ENCODE measurements around the gene SYT15B.
"Not testable (repeated sequence)": the region's sequence is repeated elsewhere in the genome, so short reads cannot be mapped to it uniquely, and the experiment has no call there.

The SYT15B gene

DNA sequence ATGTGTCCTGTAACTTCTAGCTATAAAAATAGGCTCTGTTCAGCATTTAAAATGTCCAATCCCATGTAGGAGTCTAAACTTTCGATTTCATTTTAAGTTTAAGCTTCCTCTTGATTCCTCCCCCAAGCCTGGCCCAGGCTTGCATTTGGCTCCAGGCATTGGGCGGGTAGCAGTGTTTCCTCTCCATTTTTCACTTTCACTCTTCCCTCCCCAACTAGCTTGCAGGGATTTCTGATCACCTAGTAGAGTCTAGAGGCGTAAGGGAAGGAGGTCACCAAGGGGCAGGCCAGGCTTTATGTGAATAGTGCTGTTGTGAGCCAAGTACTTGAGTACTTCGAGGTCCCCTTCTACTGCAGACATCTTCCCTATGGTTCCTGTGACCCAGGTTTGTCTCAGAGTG is 18.5 kb downstream of the SYT15B start:
- DNase-seq; H3K27me3 ChIP-seq (ENCODE audit: control insufficient read depth in 1 of 2, insufficient read depth in 1 of 2, low read length in 2 of 2); H2AK5ac ChIP-seq (ENCODE audit: low read length, severe bottlenecking); H2BK120ac ChIP-seq (ENCODE audit: low read depth, low read length); H3K23ac ChIP-seq (ENCODE audit: low read length in 2 of 2); H3K27ac ChIP-seq (ENCODE audit: low read length, poor library complexity, severe bottlenecking); H3K14ac ChIP-seq (ENCODE audit: low read length in 2 of 2); H2BK15ac ChIP-seq (ENCODE audit: low read depth, poor library complexity, severe bottlenecking); H3K4me1 ChIP-seq (ENCODE audit: control insufficient read depth, insufficient read depth, low read depth, low read length); H3K79me1 ChIP-seq (replicated peaks; ENCODE audit: low read length, poor library complexity, severe bottlenecking); H3K4ac ChIP-seq (ENCODE audit: low read depth in 1 of 2, low read length in 2 of 2); H2BK5ac ChIP-seq (ENCODE audit: low read depth, low read length, poor library complexity, severe bottlenecking); H4K91ac ChIP-seq (ENCODE audit: low read length); H2BK12ac ChIP-seq (ENCODE audit: low read length in 2 of 2); H3K18ac ChIP-seq (ENCODE audit: low read depth in 1 of 2, low read length in 2 of 2); H3K4me2 ChIP-seq (ENCODE audit: low read length, poor library complexity, severe bottlenecking); H3K36me3 ChIP-seq (ENCODE audit: control insufficient read depth in 1 of 2, insufficient read depth in 2 of 2, low read depth in 1 of 2, low read length in 2 of 2); H4K8ac ChIP-seq (ENCODE audit: low read length); H3K9ac ChIP-seq (ENCODE audit: low read length); H2AFZ ChIP-seq (ENCODE audit: low read depth, low read length); H3K4me3 ChIP-seq (ENCODE audit: insufficient read depth in 1 of 2, low read depth in 1 of 2, low read length in 2 of 2); H3K9me3 ChIP-seq (ENCODE audit: control insufficient read depth, low read length): not testable (repeated sequence)
- WGBS = no CpG with 5 or more reads among the region's 4 CpGs

DNA sequence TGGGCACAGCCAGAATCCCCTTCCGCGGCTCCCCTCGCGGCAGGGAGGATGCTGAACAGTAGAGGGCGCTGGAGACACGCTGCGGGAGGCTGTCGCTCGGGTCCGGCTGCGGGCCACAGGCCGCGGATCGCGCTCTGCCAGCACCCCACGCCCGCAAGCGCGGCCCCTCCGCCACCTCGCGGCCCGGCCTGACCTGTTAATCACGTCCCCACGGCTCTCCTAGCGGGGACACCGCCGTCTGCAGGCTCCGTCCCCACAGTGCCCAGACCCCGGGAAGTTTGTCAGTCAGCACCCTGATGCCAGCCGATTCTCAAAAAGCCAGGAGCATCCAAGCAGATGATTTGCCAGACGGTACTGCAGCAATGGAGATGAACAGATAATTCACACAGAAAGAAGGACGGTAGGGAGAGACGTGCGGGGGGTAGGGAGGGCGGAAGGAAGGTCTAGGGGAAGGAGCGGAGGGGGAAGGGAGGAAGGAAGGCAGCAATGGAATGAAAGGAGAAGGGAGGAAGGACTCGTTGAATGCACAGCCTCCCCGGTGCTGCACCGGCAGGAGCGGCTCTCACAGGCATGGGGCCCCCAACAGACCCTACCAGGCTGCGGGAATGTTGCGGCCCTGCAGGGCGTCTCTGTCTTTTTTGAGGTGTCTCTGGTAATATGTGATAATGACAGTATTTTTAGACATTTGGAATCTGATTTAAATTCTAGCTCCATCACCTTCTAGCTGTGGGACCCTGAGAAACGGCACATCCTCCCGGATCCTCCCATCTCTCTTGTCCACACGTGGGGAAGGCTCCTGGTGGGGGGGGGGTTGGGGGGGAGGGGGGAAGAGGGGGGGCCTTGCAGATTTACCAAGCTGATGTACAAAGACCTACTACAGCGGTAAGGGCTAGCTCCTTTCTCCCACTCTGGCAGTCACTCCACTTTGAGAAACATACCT is 19.5 kb downstream of the SYT15B start:
- peak overlapping the region; percentile 53 for H3K27ac ChIP-seq (ENCODE audit: low read length, poor library complexity, severe bottlenecking)
- H3K9ac ChIP-seq (ENCODE audit: low read length); H3K79me1 ChIP-seq (replicated peaks; ENCODE audit: low read length, poor library complexity, severe bottlenecking); H3K4me1 ChIP-seq (ENCODE audit: control insufficient read depth, insufficient read depth, low read depth, low read length); H3K18ac ChIP-seq (ENCODE audit: low read depth in 1 of 2, low read length in 2 of 2); H3K23ac ChIP-seq (ENCODE audit: low read length in 2 of 2); H3K14ac ChIP-seq (ENCODE audit: low read length in 2 of 2); H3K27me3 ChIP-seq (ENCODE audit: control insufficient read depth in 1 of 2, insufficient read depth in 1 of 2, low read length in 2 of 2); H2BK5ac ChIP-seq (ENCODE audit: low read depth, low read length, poor library complexity, severe bottlenecking); H4K91ac ChIP-seq (ENCODE audit: low read length); H2BK15ac ChIP-seq (ENCODE audit: low read depth, poor library complexity, severe bottlenecking); H3K4ac ChIP-seq (ENCODE audit: low read depth in 1 of 2, low read length in 2 of 2); H2BK120ac ChIP-seq (ENCODE audit: low read depth, low read length); H4K8ac ChIP-seq (ENCODE audit: low read length); H3K9me3 ChIP-seq (ENCODE audit: control insufficient read depth, low read length); H3K36me3 ChIP-seq (ENCODE audit: control insufficient read depth in 1 of 2, insufficient read depth in 2 of 2, low read depth in 1 of 2, low read length in 2 of 2); H2AK5ac ChIP-seq (ENCODE audit: low read length, severe bottlenecking): not testable (repeated sequence)
- peak overlapping the region in 1 of 2 experiments; percentile 63 for H2BK12ac ChIP-seq (ENCODE audit: low read length in 2 of 2)
- 2% methylated on average over 11 of the region's 48 CpGs for WGBS
- peak overlapping the region; percentile 54 to 63 for H3K4me3 ChIP-seq (ENCODE audit: insufficient read depth in 1 of 2, low read depth in 1 of 2, low read length in 2 of 2)
- peak overlapping the region; percentile 56 for H3K4me2 ChIP-seq (ENCODE audit: low read length, poor library complexity, severe bottlenecking)
- H2AFZ ChIP-seq (ENCODE audit: low read depth, low read length) = peak overlapping the region; percentile 77
- peak; percentile 21 for DNase-seq

DNA sequence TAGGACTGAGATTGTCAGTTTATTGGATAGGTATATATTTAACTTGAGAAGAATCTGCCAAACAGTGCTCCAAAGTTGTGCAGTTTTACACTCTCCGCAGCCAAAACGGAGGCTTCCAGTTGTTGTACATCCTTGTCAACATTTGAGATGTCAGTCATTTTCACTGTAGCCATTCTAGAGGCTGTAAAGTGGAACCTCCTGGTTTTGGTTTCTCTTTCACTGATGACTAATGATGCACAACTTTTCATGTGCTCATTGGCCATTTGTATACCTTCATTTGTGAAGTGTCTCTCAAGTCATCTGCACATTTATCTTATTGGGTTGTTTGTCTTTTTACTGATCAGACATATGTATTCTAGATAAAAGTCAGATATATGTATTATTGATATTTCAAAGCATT is 22.5 kb downstream of the SYT15B start:
- H3K4me1 ChIP-seq (ENCODE audit: control insufficient read depth, insufficient read depth, low read depth, low read length); H2BK5ac ChIP-seq (ENCODE audit: low read depth, low read length, poor library complexity, severe bottlenecking); H2AFZ ChIP-seq (ENCODE audit: low read depth, low read length); H2BK120ac ChIP-seq (ENCODE audit: low read depth, low read length); DNase-seq; H3K4me3 ChIP-seq (ENCODE audit: insufficient read depth in 1 of 2, low read depth in 1 of 2, low read length in 2 of 2); H4K8ac ChIP-seq (ENCODE audit: low read length); H2AK5ac ChIP-seq (ENCODE audit: low read length, severe bottlenecking); H3K9ac ChIP-seq (ENCODE audit: low read length); H3K23ac ChIP-seq (ENCODE audit: low read length in 2 of 2); H3K18ac ChIP-seq (ENCODE audit: low read depth in 1 of 2, low read length in 2 of 2); H3K4me2 ChIP-seq (ENCODE audit: low read length, poor library complexity, severe bottlenecking); H3K4ac ChIP-seq (ENCODE audit: low read depth in 1 of 2, low read length in 2 of 2); H2BK15ac ChIP-seq (ENCODE audit: low read depth, poor library complexity, severe bottlenecking); H2BK12ac ChIP-seq (ENCODE audit: low read length in 2 of 2); H3K36me3 ChIP-seq (ENCODE audit: control insufficient read depth in 1 of 2, insufficient read depth in 2 of 2, low read depth in 1 of 2, low read length in 2 of 2); H3K27me3 ChIP-seq (ENCODE audit: control insufficient read depth in 1 of 2, insufficient read depth in 1 of 2, low read length in 2 of 2); H3K27ac ChIP-seq (ENCODE audit: low read length, poor library complexity, severe bottlenecking); H3K14ac ChIP-seq (ENCODE audit: low read length in 2 of 2); H3K79me1 ChIP-seq (replicated peaks; ENCODE audit: low read length, poor library complexity, severe bottlenecking); H3K9me3 ChIP-seq (ENCODE audit: control insufficient read depth, low read length); H4K91ac ChIP-seq (ENCODE audit: low read length): not testable (repeated sequence)
- no CpG with 5 or more reads among the region's 2 CpGs for WGBS

DNA sequence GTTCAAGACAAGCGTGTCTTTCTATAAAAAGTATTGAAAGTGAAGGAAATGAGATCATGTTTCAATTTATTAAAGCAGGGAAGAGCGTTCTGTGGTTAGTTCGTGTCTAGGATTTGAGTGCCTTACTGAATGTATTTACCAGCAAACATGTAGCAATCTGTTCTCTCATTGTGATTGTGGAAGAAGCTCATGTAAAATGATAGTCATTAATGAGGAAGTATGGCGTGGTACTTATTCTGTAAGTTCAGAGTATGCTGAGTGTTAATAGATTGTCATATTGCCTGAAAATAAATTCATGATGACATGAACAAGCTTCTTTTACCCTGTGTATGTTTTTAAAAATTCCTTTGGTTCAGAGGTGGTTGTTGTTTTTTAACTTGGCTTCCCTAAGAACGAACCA is 32.5 kb downstream of the SYT15B start:
- not testable (repeated sequence) for H4K8ac ChIP-seq (ENCODE audit: low read length); H2BK12ac ChIP-seq (ENCODE audit: low read length in 2 of 2); H3K18ac ChIP-seq (ENCODE audit: low read depth in 1 of 2, low read length in 2 of 2); H3K36me3 ChIP-seq (ENCODE audit: control insufficient read depth in 1 of 2, insufficient read depth in 2 of 2, low read depth in 1 of 2, low read length in 2 of 2); H3K4me3 ChIP-seq (ENCODE audit: insufficient read depth in 1 of 2, low read depth in 1 of 2, low read length in 2 of 2); DNase-seq; H2AFZ ChIP-seq (ENCODE audit: low read depth, low read length); H3K9ac ChIP-seq (ENCODE audit: low read length); H3K27me3 ChIP-seq (ENCODE audit: control insufficient read depth in 1 of 2, insufficient read depth in 1 of 2, low read length in 2 of 2); H3K4ac ChIP-seq (ENCODE audit: low read depth in 1 of 2, low read length in 2 of 2); H3K79me1 ChIP-seq (replicated peaks; ENCODE audit: low read length, poor library complexity, severe bottlenecking); H3K4me1 ChIP-seq (ENCODE audit: control insufficient read depth, insufficient read depth, low read depth, low read length); H2BK120ac ChIP-seq (ENCODE audit: low read depth, low read length); H2BK15ac ChIP-seq (ENCODE audit: low read depth, poor library complexity, severe bottlenecking); H3K23ac ChIP-seq (ENCODE audit: low read length in 2 of 2); H2AK5ac ChIP-seq (ENCODE audit: low read length, severe bottlenecking); H2BK5ac ChIP-seq (ENCODE audit: low read depth, low read length, poor library complexity, severe bottlenecking); H3K9me3 ChIP-seq (ENCODE audit: control insufficient read depth, low read length); H3K4me2 ChIP-seq (ENCODE audit: low read length, poor library complexity, severe bottlenecking); H3K27ac ChIP-seq (ENCODE audit: low read length, poor library complexity, severe bottlenecking); H4K91ac ChIP-seq (ENCODE audit: low read length); H3K14ac ChIP-seq (ENCODE audit: low read length in 2 of 2)
- no CpG with 5 or more reads among the region's 5 CpGs for WGBS
